Sigmoid colon (tissue), 7 donors: ENCODE results near the gene RHBDL2. TPM values are rescaled to one million over a fixed set of nuclear protein-coding genes. Genes with fewer than 3 reads are reported as not detected.
"Not testable (repeated sequence)": the region's sequence is repeated elsewhere in the genome, so short reads cannot be mapped to it uniquely, and the experiment has no call there.

Experiments used
- DNase-seq: peaks from one replicate; pipeline ENCODE4 v3.0.0-alpha.2; 2019
- H3K27ac ChIP-seq, 4 donors: fragments of 200-600 bp; sonication (generic); one replicate each; pipeline ENCODE4 v1.5.1; 2016 to 2019; ENCODE audit warnings: mild to moderate bottlenecking in 1 of 4
- H3K27me3 ChIP-seq, 3 donors: fragments of 200-600 bp; sonication (generic); one replicate each; pipeline ENCODE4 v1.5.1; 2019; ENCODE audit warnings: mild to moderate bottlenecking in 1 of 3
- H3K36me3 ChIP-seq, 4 donors: fragments of 200-600 bp; sonication (generic); one replicate each; pipeline ENCODE4 v1.5.1; 2016 to 2019
- H3K4me1 ChIP-seq, 4 donors: fragments of 200-600 bp; sonication (generic); one replicate each; pipeline ENCODE4 v1.5.1; 2017 to 2019
- H3K4me3 ChIP-seq, 4 donors: fragments of 200-600 bp; sonication (generic); one replicate each; pipeline ENCODE4 v1.5.1; 2017 to 2019; ENCODE audit warnings: mild to moderate bottlenecking in 2 of 4, moderate library complexity in 1 of 4
- H3K9me3 ChIP-seq, 4 donors: fragments of 200-600 bp in 3 of 4; sonication (generic) in 3 of 4; one replicate each; pipeline versions ENCODE4 v1.5.1 to v1.6.1; 2013 to 2019
- CTCF ChIP-seq, 4 experiments: fragments of 450-650 bp in 3 of 4; fragments of 200-600 bp in 1 of 4; IDR thresholded peaks; one replicate each; pipeline ENCODE4 v1.5.1; 2016 to 2019; ENCODE audit warnings: antibody characterized with exemption in 4 of 4, mild to moderate bottlenecking in 3 of 4, moderate library complexity in 2 of 4
- EP300 ChIP-seq, 4 donors: sonication (generic); formaldehyde crosslinking; IDR thresholded peaks; one replicate each; pipeline ENCODE4 v1.6.1; 2017; ENCODE audit warnings: antibody characterized with exemption in 4 of 4
- POLR2A ChIP-seq, 2 donors: fragments of 450-650 bp; IDR thresholded peaks; one replicate each; pipeline ENCODE4 v1.6.1; 2016; ENCODE audit warnings: antibody characterized with exemption in 2 of 2, mild to moderate bottlenecking in 2 of 2, moderate library complexity in 2 of 2
- POLR2AphosphoS5 ChIP-seq, 4 donors: sonication (generic); formaldehyde crosslinking; IDR thresholded peaks; one replicate each; pipeline ENCODE4 v1.6.1; 2017; ENCODE audit warnings: antibody characterized with exemption in 4 of 4
- WGBS, 2 donors: extraction: QIAGEN DNeasy Blood & Tissue Kit; methylation state at CpG; one replicate each; pipeline ENCODE4 v1.1.7; 2013; 5-methylcytosine and 5-hydroxymethylcytosine counted together
- intact Hi-C: fragments of 100-400 bp; cut with DNase I; formaldehyde crosslinking; loops from one replicate; pipeline ENCODE4 v1.15.1; 2023
- polyA plus RNA-seq, 3 donors: library from polyadenylated mRNA; stranded (reverse); fragments of 200-250 nt; gene quantifications; one replicate each; pipeline ENCODE4 v1.2.3, GENCODE V29; 2013
- small RNA-seq, 3 donors: library from RNA; depleted of rRNA; stranded (forward); fragments of <200 nt; gene quantifications; one replicate each; pipeline ENCODE3, GENCODE V24; 2016
- total RNA-seq, 4 donors: library from RNA; depleted of rRNA; stranded (reverse); fragments of >200 nt; gene quantifications; one replicate each; pipeline ENCODE4 v1.1.0, GENCODE V29; 2016
- donor health status: healthy with polysubstance abuse.
- donor health status: Bipolar disorder and iron deficiency.
- donor health status: healthy.

RHBDL2 gene
- total and polyA plus RNA-seq, 7 donors, result 0.55 to 24.9 (median 7.1) TPM; not detected in 3

GRCh38 chr1:38839363-38839762 is 102.3 kb downstream of the RHBDL2 start:
- TF ChIP-seq EP300 (IDR thresholded peaks at IDR 0.05) (no peak), CTCF (IDR thresholded peaks at IDR 0.05) (no peak), POLR2A (IDR thresholded peaks at IDR 0.05) (no peak), POLR2AphosphoS5 (IDR thresholded peaks at IDR 0.05) (no peak)
- intact Hi-C loops, result loop anchor here (10.0 kb wide), 1 partner anchor 805 kb away; no protein-coding TSS in a partner anchor

GRCh38 chr1:38836316-38836715 is 105.3 kb downstream of the RHBDL2 start:
- H3K27me3 ChIP-seq, H3K4me1 ChIP-seq, H3K27ac ChIP-seq, H3K9me3 ChIP-seq, H3K4me3 ChIP-seq, DNase-seq: not testable (repeated sequence)
- peaks cover 3 to 31% (median 14%) of the 10 kb centered on the region in 4 donors for H3K36me3 ChIP-seq
- WGBS, 2 donors, result 91 to 92% methylated on average over 10 of the region's 10 CpGs
- intact Hi-C loops, result loop anchor here (10.0 kb wide), 1 partner anchor 802 kb away; no protein-coding TSS in a partner anchor

More at GRCh38 chr1:38839363-38839762, 102.3 kb downstream of the RHBDL2 start:
- H3K27ac ChIP-seq, result no peak overlapping the region
- H3K4me3 ChIP-seq, result no peak overlapping the region
- H3K27me3 ChIP-seq, result no peaks in the 10 kb centered on the region
- no peaks in the 10 kb centered on the region for H3K9me3 ChIP-seq
- DNase-seq, result no peak
- H3K4me1 ChIP-seq, result no peaks in the 10 kb centered on the region
- peaks cover 3 to 56% (median 17%) of the 10 kb centered on the region in 4 donors for H3K36me3 ChIP-seq
- 89 to 92% methylated on average over 9 of the region's 9 CpGs for WGBS, 2 donors

Small RNA genes within 50 kb of the gene (small RNA-seq; reads per million reads assigned to genes)
- gene GJA9-MYCBP, result 0 reads per million in 3 donors
- 0 reads per million in 3 donors for gene RF00019
- 0 reads per million in 3 donors for gene RNU6-605P

Other genes starting within 250 kb of the RHBDL2 start
- gene RRAGC, start 82.1 kb downstream of the RHBDL2 start, total RNA-seq, result 10 to 100 TPM; 18.2 to 24.9 (median 23.7) TPM
- 10 to 100 TPM; 20.9 to 38.8 (median 33.0) TPM for gene RRAGC, start 82.1 kb downstream of the RHBDL2 start, polyA plus RNA-seq
- 10 to 100 TPM; 13.0 to 18.9 (median 15.5) TPM for gene MYCBP, start 68.5 kb downstream of the RHBDL2 start, total RNA-seq
- 10 to 100 TPM; 30.3 to 55.7 (median 35.4) TPM for gene MYCBP, start 68.5 kb downstream of the RHBDL2 start, polyA plus RNA-seq
- gene GJA9, start 60.2 kb downstream of the RHBDL2 start, total RNA-seq, result not detected
- under 1 TPM in 1 of 3 donors, not detected in 2; 0.50 TPM for gene GJA9, start 60.2 kb downstream of the RHBDL2 start, polyA plus RNA-seq
- 10 to 100 TPM; 42.7 to 55.7 (median 51.6) TPM for gene AKIRIN1, start 49.4 kb upstream of the RHBDL2 start, total RNA-seq
- gene AKIRIN1, start 49.4 kb upstream of the RHBDL2 start, polyA plus RNA-seq, result 10 to 100 TPM; 28.4 to 59.2 (median 50.5) TPM
- gene NDUFS5, start 84.5 kb upstream of the RHBDL2 start, total RNA-seq, result 1,000 to 10,000 TPM in 1 of 4 donors, 100 to 1,000 TPM in 3; 525 to 1,407 (median 722) TPM
- gene NDUFS5, start 84.5 kb upstream of the RHBDL2 start, polyA plus RNA-seq, result 100 to 1,000 TPM; 586 to 662 (median 646) TPM